WTC11 (cell line): ENCODE results near the gene CASP8. TPM values are rescaled to one million over a fixed set of nuclear protein-coding genes. Genes with fewer than 3 reads are reported as not detected.

Experiments used
- ATAC-seq: fragments of 200-7000 bp; cut with Tn5 transposase; 2 replicates; pipeline ENCODE4 v1.10.0; 2021; ENCODE audit warnings: mild to moderate bottlenecking, moderate library complexity
- CTCF ChIA-PET: fragments of 300-600 bp; sonication (Branson Sonifier 250); formaldehyde crosslinking; loops from one replicate; lab custom pipeline; 2021; ENCODE audit warnings: antibody characterized with exemption; lab: Charles Lee
- POLR2A ChIA-PET: fragments of 350-600 bp; sonication (Branson Sonifier 250); formaldehyde crosslinking; loops from one replicate; lab custom pipeline; 2021; ENCODE audit warnings: antibody characterized with exemption; lab: Charles Lee
- DNase-seq: peaks from one replicate; pipeline ENCODE4 v3.0.0; 2021; ENCODE audit warnings: low spot score
- H3K27ac Mint-ChIP-seq: 2 replicates; pipeline ENCODE4 v1.8.0; 2021; ENCODE audit warnings: mixed read lengths
- H3K27me3 Mint-ChIP-seq: 2 replicates; pipeline ENCODE4 v1.8.0; 2021; ENCODE audit warnings: low read depth, mild to moderate bottlenecking, moderate library complexity, mixed read lengths
- H3K36me3 Mint-ChIP-seq: 2 replicates; pipeline ENCODE4 v1.8.0; 2021; ENCODE audit warnings: mixed read lengths
- H3K4me1 Mint-ChIP-seq: 2 replicates; pipeline ENCODE4 v1.8.0; 2022; ENCODE audit warnings: mixed read lengths
- H3K4me3 Mint-ChIP-seq: 2 replicates; pipeline ENCODE4 v1.8.0; 2021; ENCODE audit warnings: mild to moderate bottlenecking, moderate library complexity, mixed read lengths
- H3K9me3 Mint-ChIP-seq: 2 replicates; pipeline ENCODE4 v1.8.0; 2021; ENCODE audit warnings: mixed read lengths
- FOXK1 ChIP-seq: sonication (generic); formaldehyde crosslinking; IDR thresholded peaks from 2 replicates; pipeline ENCODE4 v1.8.0; 2022; ENCODE audit warnings: mild to moderate bottlenecking, moderate library complexity, missing genetic modification reagents
- NFATC4 ChIP-seq: fragments of 250-450 bp; sonication (Bioruptor Pico); IDR thresholded peaks from 2 replicates; pipeline ENCODE4 v1.9.0; 2021; ENCODE audit warnings: mild to moderate bottlenecking
- SOX15 ChIP-seq: fragments of 250-450 bp; sonication (Bioruptor Pico); IDR thresholded peaks from 2 replicates; pipeline ENCODE4 v1.9.0; 2021; ENCODE audit warnings: mild to moderate bottlenecking
- TEAD1 ChIP-seq: sonication (generic); formaldehyde crosslinking; IDR thresholded peaks from 2 replicates; pipeline ENCODE4 v1.8.0; 2022; ENCODE audit warnings: mild to moderate bottlenecking, missing genetic modification reagents
- USF1 ChIP-seq: sonication (generic); formaldehyde crosslinking; IDR thresholded peaks from 2 replicates; pipeline ENCODE4 v1.8.0; 2022; ENCODE audit warnings: mild to moderate bottlenecking, missing genetic modification reagents
- USF2 ChIP-seq: sonication (generic); formaldehyde crosslinking; IDR thresholded peaks from 2 replicates; pipeline ENCODE4 v1.8.1; 2023; ENCODE audit warnings: mild to moderate bottlenecking, missing genetic modification reagents, moderate library complexity
- ZNF281 ChIP-seq: sonication (generic); formaldehyde crosslinking; IDR thresholded peaks from 2 replicates; pipeline ENCODE4 v1.8.0; 2023; ENCODE audit warnings: mild to moderate bottlenecking, missing genetic modification reagents
- ZNF317 ChIP-seq: sonication (generic); formaldehyde crosslinking; IDR thresholded peaks from 2 replicates; pipeline ENCODE4 v1.8.1; 2023; ENCODE audit warnings: low read depth, mild to moderate bottlenecking, moderate library complexity, missing genetic modification reagents, borderline replicate concordance
- ZNF396 ChIP-seq: fragments of 250-450 bp; sonication (Bioruptor Pico); IDR thresholded peaks from 2 replicates; pipeline ENCODE4 v1.8.0; 2021; ENCODE audit warnings: mild to moderate bottlenecking, moderate library complexity, borderline replicate concordance
- total RNA-seq: library from RNA; stranded (reverse); gene quantifications from 3 replicates; pipeline ENCODE4 v1.2.3, GENCODE V29; 2021
- TF ChIP-seq, protein P1 (sequence below): sonication (generic); formaldehyde crosslinking; IDR thresholded peaks from 2 replicates; pipeline ENCODE4 v1.8.0; 2022; ENCODE audit warnings: mild to moderate bottlenecking, missing genetic modification reagents
- TF ChIP-seq, protein P2 (sequence below): sonication (generic); formaldehyde crosslinking; IDR thresholded peaks from 2 replicates; pipeline ENCODE4 v1.8.1; 2022; ENCODE audit warnings: missing genetic modification reagents, borderline replicate concordance

CASP8 gene
- total RNA-seq, 1 experiment from 2014 or later, result 4.4 TPM

DNA sequence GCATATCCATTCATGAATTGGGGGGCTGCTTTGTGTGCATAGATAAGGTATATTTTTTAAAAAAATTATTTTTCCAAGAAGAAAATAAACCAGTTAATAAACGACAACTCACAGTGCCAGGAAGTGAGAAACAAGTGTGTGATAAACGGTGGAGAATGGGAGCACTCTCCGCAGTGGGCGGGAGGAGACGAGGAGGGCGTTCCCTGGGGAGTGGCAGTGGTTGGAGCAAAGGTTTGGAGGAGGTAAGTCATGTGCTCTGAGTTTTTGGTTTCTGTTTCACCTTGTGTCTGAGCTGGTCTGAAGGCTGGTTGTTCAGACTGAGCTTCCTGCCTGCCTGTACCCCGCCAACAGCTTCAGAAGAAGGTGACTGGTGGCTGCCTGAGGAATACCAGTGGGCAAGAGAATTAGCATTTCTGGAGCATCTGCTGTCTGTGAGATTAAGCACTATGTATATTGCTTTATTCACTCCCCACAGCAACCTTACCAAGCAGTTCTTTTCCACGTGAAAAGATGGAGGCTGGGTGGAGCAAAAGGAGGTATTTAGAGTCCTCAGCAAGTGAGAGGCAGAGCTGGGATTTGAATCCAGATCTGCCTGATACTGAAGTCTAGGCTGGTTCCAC, 27.0 kb upstream of the CASP8 start:
- DNase-seq (peak; percentile 51), ATAC-seq (peak; percentile 70)
- H3K4me1 Mint-ChIP-seq, result peaks cover 20% of the 10 kb centered on the region
- CTCF ChIA-PET, result interaction anchor here (0.6 to 2.8 kb wide), 13 partner anchors 13 to 332 kb away, joined by 3 to 78 read pairs (median 11); partner anchors contain the start of genes CASP10, FLACC1 and ORC2
- H3K9me3 Mint-ChIP-seq, result peaks cover 8% of the 10 kb centered on the region
- peak overlapping the region; percentile 65 for H3K4me3 Mint-ChIP-seq
- peaks cover 3% of the 10 kb centered on the region; the same call in 1 of the 2 replicates for H3K36me3 Mint-ChIP-seq
- POLR2A ChIA-PET, result interaction anchor here (0.5 to 1.0 kb wide), 2 partner anchors 14 to 189 kb away, joined by 3 to 4 read pairs; no protein-coding TSS in a partner anchor
- H3K27ac Mint-ChIP-seq, result peak overlapping the region; percentile 74; the same call in 1 of the 2 replicates
- peaks cover 4% of the 10 kb centered on the region; the same call in 1 of the 2 replicates for H3K27me3 Mint-ChIP-seq
- TF ChIP-seq USF2 (peak; percentile 58), ZNF396 (CRISPR knock-in tag) (no peak), USF1 (CRISPR knock-in tag) (peak; percentile 23; the same call in 1 of the 2 replicates)

DNA sequence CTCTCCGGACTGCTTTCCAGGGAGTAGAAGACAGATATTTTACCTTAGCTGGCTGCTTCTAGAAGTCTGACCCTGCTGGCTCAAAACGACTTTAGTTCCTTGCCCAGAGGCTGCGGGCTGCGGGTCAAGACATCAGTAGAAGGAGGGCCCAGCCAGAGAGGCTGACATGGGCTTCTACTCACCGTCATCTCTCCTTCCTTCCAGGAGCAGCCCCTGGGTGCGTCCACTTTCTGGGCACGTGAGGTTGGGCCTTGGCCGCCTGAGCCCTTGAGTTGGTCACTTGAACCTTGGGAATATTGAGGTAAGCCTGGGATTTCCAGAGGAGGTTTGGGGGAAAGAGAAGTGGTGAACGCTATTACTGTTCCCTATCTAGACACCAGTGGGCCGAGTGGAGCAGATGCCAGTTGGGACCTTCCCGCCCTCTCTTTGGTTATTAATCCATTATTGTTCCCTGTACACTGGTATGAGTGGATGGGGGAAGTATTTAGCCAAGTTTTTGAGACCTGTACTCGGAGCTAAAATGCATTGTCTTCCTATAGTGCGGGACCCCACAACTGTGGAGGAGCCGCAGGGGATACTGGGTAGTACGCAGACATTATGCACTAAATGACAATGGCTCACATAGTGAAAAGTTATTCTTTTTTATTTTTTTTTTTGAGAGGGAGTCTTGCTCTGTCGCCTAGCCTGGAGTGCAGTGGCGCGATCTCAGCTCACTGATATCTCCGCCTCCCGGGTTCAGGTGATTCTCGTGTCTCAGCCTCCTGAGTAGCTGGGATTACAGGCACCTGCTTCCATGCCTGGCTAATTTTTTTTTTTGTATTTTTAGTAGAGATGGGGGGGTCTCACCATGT, 26.3 kb upstream of the CASP8 start:
- Mint-ChIP-seq H3K27me3 (peaks cover 4% of the 10 kb centered on the region; the same call in 1 of the 2 replicates), H3K4me3 (peak overlapping the region; percentile 65), H3K4me1 (peaks cover 20% of the 10 kb centered on the region), H3K9me3 (peaks cover 8% of the 10 kb centered on the region), H3K27ac (peak overlapping the region; percentile 74; the same call in 1 of the 2 replicates), H3K36me3 (peaks cover 3% of the 10 kb centered on the region; the same call in 1 of the 2 replicates)
- TF ChIP-seq SOX15 (no peak), TEAD1 (CRISPR knock-in tag) (no peak), NFATC4 (CRISPR knock-in tag) (no peak), ZNF317 (CRISPR knock-in tag) (no peak), ZNF281 (CRISPR knock-in tag) (no peak), FOXK1 (CRISPR knock-in tag) (no peak)
- TF ChIP-seq, protein P1, sequence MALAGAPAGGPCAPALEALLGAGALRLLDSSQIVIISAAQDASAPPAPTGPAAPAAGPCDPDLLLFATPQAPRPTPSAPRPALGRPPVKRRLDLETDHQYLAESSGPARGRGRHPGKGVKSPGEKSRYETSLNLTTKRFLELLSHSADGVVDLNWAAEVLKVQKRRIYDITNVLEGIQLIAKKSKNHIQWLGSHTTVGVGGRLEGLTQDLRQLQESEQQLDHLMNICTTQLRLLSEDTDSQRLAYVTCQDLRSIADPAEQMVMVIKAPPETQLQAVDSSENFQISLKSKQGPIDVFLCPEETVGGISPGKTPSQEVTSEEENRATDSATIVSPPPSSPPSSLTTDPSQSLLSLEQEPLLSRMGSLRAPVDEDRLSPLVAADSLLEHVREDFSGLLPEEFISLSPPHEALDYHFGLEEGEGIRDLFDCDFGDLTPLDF, result no peak
- TF ChIP-seq, protein P2, sequence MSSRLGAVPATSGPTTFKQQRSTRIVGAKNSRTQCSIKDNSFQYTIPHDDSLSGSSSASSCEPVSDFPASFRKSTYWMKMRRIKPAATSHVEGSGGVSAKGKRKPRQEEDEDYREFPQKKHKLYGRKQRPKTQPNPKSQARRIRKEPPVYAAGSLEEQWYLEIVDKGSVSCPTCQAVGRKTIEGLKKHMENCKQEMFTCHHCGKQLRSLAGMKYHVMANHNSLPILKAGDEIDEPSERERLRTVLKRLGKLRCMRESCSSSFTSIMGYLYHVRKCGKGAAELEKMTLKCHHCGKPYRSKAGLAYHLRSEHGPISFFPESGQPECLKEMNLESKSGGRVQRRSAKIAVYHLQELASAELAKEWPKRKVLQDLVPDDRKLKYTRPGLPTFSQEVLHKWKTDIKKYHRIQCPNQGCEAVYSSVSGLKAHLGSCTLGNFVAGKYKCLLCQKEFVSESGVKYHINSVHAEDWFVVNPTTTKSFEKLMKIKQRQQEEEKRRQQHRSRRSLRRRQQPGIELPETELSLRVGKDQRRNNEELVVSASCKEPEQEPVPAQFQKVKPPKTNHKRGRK (CRISPR knock-in tag), result no peak
- ATAC-seq, result no peak
- ChIA-PET POLR2A (interaction anchor here (1.0 kb wide), 1 partner anchor 15 kb away, joined by 4 read pairs; no protein-coding TSS in a partner anchor), CTCF (interaction anchor here (0.6 to 2.8 kb wide), 10 partner anchors 13 to 332 kb away, joined by 3 to 78 read pairs (median 10); partner anchors contain the start of genes CASP10 and FLACC1)
- DNase-seq, result no peak
